Measurements from ENCODE around the gene P2RY12.

Gene P2RY12

DNA sequence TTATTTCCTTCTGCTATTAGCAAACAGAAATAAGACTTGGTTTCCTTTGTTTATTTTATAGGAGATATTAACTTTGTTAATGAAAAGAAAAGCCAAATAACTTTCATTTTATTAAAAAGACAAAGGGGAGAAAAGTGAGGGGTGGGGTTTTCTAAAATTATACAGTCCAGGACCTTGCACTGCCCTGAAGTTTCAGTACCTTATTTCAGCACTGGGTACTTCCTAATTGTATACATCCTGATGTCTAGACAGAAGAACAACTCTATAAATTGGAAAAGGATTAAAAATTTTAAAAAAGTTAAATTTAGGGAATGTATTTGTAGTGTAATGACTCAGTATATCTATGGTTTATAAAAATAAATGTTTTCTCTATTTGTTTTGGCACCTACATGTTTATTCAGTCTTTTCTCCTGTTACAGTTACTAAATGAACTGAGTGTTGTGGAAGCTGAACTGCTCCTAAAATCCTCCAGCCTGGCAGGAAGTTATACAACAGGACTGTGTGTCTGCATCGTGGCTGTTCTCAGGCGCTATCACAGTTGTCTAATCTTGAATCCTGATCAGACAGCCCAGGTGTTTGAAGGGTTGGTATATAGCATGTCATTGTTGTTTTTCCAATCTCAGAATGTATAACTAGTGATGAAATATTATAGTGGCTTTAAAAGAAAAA is 27.6 kb downstream of the P2RY12 start (continued):
- TF ChIP-seq, protein P1, sequence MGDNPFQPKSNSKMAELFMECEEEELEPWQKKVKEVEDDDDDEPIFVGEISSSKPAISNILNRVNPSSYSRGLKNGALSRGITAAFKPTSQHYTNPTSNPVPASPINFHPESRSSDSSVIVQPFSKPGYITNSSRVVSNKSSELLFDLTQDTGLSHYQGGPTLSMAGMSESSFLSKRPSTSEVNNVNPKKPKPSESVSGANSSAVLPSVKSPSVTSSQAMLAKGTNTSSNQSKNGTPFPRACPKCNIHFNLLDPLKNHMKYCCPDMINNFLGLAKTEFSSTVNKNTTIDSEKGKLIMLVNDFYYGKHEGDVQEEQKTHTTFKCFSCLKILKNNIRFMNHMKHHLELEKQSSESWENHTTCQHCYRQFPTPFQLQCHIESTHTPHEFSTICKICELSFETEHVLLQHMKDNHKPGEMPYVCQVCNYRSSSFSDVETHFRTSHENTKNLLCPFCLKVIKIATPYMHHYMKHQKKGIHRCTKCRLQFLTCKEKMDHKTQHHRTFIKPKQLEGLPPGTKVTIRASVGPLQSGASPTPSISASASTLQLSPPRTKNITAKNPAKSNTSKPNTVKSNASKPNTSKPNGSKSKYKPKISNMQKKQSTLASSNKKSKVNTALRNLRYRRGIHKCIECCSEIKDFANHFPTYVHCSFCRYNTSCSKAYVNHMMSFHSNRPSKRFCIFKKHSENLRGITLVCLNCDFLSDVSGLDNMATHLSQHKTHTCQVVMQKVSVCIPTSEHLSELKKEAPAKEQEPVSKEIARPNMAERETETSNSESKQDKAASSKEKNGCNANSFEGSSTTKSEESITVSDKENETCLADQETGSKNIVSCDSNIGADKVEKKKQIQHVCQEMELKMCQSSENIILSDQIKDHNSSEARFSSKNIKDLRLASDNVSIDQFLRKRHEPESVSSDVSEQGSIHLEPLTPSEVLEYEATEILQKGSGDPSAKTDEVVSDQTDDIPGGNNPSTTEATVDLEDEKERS (tag by site-specific recombination; IDR thresholded peaks at IDR 0.05) = no peak
- TF ChIP-seq, protein P2, sequence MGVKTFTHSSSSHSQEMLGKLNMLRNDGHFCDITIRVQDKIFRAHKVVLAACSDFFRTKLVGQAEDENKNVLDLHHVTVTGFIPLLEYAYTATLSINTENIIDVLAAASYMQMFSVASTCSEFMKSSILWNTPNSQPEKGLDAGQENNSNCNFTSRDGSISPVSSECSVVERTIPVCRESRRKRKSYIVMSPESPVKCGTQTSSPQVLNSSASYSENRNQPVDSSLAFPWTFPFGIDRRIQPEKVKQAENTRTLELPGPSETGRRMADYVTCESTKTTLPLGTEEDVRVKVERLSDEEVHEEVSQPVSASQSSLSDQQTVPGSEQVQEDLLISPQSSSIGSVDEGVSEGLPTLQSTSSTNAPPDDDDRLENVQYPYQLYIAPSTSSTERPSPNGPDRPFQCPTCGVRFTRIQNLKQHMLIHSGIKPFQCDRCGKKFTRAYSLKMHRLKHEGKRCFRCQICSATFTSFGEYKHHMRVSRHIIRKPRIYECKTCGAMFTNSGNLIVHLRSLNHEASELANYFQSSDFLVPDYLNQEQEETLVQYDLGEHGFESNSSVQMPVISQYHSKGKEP (tag by site-specific recombination; IDR thresholded peaks at IDR 0.05) = no peak
- no peak for TF ChIP-seq ZNF169 (tag by site-specific recombination; IDR thresholded peaks at IDR 0.05)
- no peak for TF ChIP-seq ZNF555 (tag by site-specific recombination; conservative IDR thresholded peaks at IDR 0.05)
- no peak for TF ChIP-seq ZFP69B (tag by site-specific recombination; IDR thresholded peaks at IDR 0.05)

DNA sequence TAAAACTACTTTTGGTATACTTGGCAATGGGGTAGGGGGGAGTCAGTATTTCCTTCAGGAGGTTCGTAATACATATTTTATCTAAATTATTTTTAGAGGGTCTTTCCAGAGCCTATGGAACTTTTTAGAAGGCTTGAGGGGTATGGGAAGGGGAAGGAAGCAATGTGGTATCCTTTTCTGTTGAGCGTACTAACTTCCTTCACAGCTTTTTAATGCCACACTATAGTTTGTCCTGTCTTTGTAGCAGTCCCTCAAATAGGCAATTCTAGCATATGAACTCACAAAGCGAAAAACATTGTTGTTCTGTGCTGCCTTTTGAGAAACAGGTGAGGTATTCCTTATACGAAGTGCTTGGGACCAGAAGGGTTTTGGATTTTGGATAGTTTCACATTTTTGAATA is 32.9 kb downstream of the P2RY12 start:
- Histone ChIP-seq H3K9me3 (ENCODE audit: control insufficient read depth, insufficient read depth, low read depth, low read length) (no peaks in the 10 kb centered on the region), H3K4me3 (ENCODE audit: low read depth, low read length) (no peak overlapping the region), H3K36me3 (ENCODE audit: control insufficient read depth in 2 of 2, insufficient read depth in 1 of 2, low read length in 2 of 2) (peaks cover 0 to 5% of the 10 kb centered on the region in 2 experiments; a peak in 1 of 3 replicates), H3K4me1 (ENCODE audit: control insufficient read depth, insufficient read depth, low read length) (no peaks in the 10 kb centered on the region), H3K27ac (ENCODE audit: extremely low read depth, low read depth, low read length) (no peak overlapping the region)
- POLR2A ChIA-PET = no interaction called here
- CTCF ChIA-PET = no interaction called here
- TF ChIP-seq ZNF341 (tag by site-specific recombination; IDR thresholded peaks at IDR 0.05; ENCODE audit: low read depth) = no peak
- no peak for TF ChIP-seq ZNF423 (tag by site-specific recombination; IDR thresholded peaks at IDR 0.05)
- TF ChIP-seq, protein P3, sequence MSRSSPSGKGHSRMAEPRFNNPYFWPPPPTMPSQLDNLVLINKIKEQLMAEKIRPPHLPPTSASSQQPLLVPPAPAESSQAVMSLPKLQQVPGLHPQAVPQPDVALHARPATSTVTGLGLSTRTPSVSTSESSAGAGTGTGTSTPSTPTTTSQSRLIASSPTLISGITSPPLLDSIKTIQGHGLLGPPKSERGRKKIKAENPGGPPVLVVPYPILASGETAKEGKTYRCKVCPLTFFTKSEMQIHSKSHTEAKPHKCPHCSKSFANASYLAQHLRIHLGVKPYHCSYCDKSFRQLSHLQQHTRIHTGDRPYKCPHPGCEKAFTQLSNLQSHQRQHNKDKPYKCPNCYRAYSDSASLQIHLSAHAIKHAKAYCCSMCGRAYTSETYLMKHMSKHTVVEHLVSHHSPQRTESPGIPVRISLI (tag by site-specific recombination; IDR thresholded peaks at IDR 0.05) = no peak
- TF ChIP-seq, protein P4, sequence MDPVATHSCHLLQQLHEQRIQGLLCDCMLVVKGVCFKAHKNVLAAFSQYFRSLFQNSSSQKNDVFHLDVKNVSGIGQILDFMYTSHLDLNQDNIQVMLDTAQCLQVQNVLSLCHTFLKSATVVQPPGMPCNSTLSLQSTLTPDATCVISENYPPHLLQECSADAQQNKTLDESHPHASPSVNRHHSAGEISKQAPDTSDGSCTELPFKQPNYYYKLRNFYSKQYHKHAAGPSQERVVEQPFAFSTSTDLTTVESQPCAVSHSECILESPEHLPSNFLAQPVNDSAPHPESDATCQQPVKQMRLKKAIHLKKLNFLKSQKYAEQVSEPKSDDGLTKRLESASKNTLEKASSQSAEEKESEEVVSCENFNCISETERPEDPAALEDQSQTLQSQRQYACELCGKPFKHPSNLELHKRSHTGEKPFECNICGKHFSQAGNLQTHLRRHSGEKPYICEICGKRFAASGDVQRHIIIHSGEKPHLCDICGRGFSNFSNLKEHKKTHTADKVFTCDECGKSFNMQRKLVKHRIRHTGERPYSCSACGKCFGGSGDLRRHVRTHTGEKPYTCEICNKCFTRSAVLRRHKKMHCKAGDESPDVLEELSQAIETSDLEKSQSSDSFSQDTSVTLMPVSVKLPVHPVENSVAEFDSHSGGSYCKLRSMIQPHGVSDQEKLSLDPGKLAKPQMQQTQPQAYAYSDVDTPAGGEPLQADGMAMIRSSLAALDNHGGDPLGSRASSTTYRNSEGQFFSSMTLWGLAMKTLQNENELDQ (tag by site-specific recombination; IDR thresholded peaks at IDR 0.05; ENCODE audit: low read depth) = no peak
- TF ChIP-seq ZNF501 (tag by site-specific recombination; IDR thresholded peaks at IDR 0.05) = no peak
- TF ChIP-seq ZNF169 (tag by site-specific recombination; IDR thresholded peaks at IDR 0.05) = no peak
- TF ChIP-seq, protein P5, sequence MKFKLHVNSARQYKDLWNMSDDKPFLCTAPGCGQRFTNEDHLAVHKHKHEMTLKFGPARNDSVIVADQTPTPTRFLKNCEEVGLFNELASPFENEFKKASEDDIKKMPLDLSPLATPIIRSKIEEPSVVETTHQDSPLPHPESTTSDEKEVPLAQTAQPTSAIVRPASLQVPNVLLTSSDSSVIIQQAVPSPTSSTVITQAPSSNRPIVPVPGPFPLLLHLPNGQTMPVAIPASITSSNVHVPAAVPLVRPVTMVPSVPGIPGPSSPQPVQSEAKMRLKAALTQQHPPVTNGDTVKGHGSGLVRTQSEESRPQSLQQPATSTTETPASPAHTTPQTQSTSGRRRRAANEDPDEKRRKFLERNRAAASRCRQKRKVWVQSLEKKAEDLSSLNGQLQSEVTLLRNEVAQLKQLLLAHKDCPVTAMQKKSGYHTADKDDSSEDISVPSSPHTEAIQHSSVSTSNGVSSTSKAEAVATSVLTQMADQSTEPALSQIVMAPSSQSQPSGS (tag by site-specific recombination; IDR thresholded peaks at IDR 0.05; ENCODE audit: low read depth) = no peak
- TF ChIP-seq, protein P6, sequence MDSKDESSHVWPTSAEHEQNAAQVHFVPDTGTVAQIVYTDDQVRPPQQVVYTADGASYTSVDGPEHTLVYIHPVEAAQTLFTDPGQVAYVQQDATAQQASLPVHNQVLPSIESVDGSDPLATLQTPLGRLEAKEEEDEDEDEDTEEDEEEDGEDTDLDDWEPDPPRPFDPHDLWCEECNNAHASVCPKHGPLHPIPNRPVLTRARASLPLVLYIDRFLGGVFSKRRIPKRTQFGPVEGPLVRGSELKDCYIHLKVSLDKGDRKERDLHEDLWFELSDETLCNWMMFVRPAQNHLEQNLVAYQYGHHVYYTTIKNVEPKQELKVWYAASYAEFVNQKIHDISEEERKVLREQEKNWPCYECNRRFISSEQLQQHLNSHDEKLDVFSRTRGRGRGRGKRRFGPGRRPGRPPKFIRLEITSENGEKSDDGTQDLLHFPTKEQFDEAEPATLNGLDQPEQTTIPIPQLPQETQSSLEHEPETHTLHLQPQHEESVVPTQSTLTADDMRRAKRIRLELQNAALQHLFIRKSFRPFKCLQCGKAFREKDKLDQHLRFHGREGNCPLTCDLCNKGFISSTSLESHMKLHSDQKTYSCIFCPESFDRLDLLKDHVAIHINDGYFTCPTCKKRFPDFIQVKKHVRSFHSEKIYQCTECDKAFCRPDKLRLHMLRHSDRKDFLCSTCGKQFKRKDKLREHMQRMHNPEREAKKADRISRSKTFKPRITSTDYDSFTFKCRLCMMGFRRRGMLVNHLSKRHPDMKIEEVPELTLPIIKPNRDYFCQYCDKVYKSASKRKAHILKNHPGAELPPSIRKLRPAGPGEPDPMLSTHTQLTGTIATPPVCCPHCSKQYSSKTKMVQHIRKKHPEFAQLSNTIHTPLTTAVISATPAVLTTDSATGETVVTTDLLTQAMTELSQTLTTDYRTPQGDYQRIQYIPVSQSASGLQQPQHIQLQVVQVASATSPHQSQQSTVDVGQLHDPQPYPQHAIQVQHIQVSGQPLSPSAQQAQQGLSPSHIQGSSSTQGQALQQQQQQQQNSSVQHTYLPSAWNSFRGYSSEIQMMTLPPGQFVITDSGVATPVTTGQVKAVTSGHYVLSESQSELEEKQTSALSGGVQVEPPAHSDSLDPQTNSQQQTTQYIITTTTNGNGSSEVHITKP (tag by site-specific recombination; IDR thresholded peaks at IDR 0.05) = no peak
- TF ChIP-seq, protein P7, sequence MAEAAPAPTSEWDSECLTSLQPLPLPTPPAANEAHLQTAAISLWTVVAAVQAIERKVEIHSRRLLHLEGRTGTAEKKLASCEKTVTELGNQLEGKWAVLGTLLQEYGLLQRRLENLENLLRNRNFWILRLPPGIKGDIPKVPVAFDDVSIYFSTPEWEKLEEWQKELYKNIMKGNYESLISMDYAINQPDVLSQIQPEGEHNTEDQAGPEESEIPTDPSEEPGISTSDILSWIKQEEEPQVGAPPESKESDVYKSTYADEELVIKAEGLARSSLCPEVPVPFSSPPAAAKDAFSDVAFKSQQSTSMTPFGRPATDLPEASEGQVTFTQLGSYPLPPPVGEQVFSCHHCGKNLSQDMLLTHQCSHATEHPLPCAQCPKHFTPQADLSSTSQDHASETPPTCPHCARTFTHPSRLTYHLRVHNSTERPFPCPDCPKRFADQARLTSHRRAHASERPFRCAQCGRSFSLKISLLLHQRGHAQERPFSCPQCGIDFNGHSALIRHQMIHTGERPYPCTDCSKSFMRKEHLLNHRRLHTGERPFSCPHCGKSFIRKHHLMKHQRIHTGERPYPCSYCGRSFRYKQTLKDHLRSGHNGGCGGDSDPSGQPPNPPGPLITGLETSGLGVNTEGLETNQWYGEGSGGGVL (tag by site-specific recombination; IDR thresholded peaks at IDR 0.05) = no peak
- no peak for TF ChIP-seq YY2 (tag by site-specific recombination; IDR thresholded peaks at IDR 0.05)
- TF ChIP-seq ZNF311 (tag by site-specific recombination; IDR thresholded peaks at IDR 0.05; ENCODE audit: borderline replicate concordance) = no peak
- TF ChIP-seq ZNF2 (tag by site-specific recombination; IDR thresholded peaks at IDR 0.05) = no peak
- TF ChIP-seq ZNF626 (tag by site-specific recombination; IDR thresholded peaks at IDR 0.05) = no peak
- no peak for TF ChIP-seq HOXD13 (CRISPR knock-in tag; IDR thresholded peaks at IDR 0.05; ENCODE audit: borderline replicate concordance)
- TF ChIP-seq SP3 (tag by site-specific recombination; IDR thresholded peaks at IDR 0.05) = no peak
- no peak for TF ChIP-seq RBAK (tag by site-specific recombination; IDR thresholded peaks at IDR 0.05)

Measured in HEK293 (cell line).